Measurements from ENCODE around the gene BRD1.

DNA sequence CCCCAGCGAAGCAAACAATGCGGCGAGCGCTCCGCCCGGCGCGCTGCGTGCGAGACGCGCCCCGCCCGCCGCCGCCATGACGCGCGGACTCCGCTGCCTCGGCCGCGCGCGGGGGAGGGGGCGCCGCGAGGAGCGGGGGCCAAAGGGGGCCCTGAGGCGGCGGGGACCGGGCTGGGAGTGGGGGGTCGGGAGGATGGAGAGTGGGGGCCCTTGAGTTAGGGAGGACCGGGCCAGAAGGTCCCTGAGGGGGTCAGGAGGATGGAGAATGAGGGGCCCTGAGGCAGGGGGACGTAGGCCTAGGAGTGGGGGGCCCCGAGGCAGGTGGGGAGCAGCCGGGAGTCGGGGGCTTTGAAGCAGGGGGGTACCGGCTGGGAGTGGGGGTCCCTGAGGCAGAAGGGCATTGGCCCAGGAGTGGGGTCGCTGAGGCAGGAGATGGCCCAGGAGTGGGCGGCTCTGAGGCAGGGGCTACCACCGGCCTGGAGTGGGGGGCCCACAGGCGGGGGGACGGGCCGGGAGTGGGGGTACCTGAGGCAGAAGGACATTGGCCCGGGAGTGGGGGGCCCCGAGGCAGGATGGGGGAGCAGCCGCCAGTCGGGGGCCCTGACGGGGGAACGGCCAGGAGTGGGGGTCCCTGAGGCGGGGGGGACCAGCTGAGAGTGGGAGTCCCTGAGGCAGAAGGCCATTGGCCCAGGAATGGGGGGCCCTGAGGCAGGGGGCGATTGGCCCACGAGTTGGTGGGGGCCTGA is at the start of gene BRD1:
- TF ChIP-seq, protein P1, sequence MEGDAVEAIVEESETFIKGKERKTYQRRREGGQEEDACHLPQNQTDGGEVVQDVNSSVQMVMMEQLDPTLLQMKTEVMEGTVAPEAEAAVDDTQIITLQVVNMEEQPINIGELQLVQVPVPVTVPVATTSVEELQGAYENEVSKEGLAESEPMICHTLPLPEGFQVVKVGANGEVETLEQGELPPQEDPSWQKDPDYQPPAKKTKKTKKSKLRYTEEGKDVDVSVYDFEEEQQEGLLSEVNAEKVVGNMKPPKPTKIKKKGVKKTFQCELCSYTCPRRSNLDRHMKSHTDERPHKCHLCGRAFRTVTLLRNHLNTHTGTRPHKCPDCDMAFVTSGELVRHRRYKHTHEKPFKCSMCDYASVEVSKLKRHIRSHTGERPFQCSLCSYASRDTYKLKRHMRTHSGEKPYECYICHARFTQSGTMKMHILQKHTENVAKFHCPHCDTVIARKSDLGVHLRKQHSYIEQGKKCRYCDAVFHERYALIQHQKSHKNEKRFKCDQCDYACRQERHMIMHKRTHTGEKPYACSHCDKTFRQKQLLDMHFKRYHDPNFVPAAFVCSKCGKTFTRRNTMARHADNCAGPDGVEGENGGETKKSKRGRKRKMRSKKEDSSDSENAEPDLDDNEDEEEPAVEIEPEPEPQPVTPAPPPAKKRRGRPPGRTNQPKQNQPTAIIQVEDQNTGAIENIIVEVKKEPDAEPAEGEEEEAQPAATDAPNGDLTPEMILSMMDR (IDR thresholded peaks at IDR 0.05), result no peak
- TF ChIP-seq POLR2A (IDR thresholded peaks at IDR 0.05), result no peak
